Tibial nerve (tissue), 4 donors: Measurements from ENCODE around the gene METTL8. TPM values are rescaled to one million over a fixed set of nuclear protein-coding genes. Genes with fewer than 3 reads are reported as not detected.

ENCODE experiments used
- DNase-seq, 2 donors: peaks; one replicate each; pipeline ENCODE4 v3.0.0-alpha.2; 2019; ENCODE audit warnings: low spot score in 2 of 2
- H3K27ac ChIP-seq, 4 donors: fragments of 200-600 bp; sonication (generic) in 3 of 4; one replicate each; pipeline ENCODE4 v1.5.1; 2017 to 2019; ENCODE audit warnings: mild to moderate bottlenecking in 1 of 4
- H3K27me3 ChIP-seq, 2 donors: fragments of 200-600 bp; sonication (generic) in 1 of 2; one replicate each; pipeline versions ENCODE4 v1.5.1 to v1.6.0; 2017 to 2019
- H3K36me3 ChIP-seq, 3 donors: fragments of 200-600 bp; sonication (generic); one replicate each; pipeline ENCODE4 v1.5.1; 2018 to 2019
- H3K4me1 ChIP-seq, 4 donors: fragments of 200-600 bp; sonication (generic) in 3 of 4; one replicate each; pipeline ENCODE4 v1.5.1; 2017 to 2019
- H3K4me3 ChIP-seq, 4 donors: fragments of 200-600 bp; sonication (generic) in 3 of 4; one replicate each; pipeline ENCODE4 v1.5.1; 2017 to 2019; ENCODE audit warnings: mild to moderate bottlenecking in 1 of 4, moderate library complexity in 1 of 4
- H3K9me3 ChIP-seq, 4 donors: fragments of 200-600 bp; sonication (generic) in 3 of 4; one replicate each; pipeline ENCODE4 v1.5.1; 2017 to 2019
- EP300 ChIP-seq, 2 donors: sonication (generic); formaldehyde crosslinking; IDR thresholded peaks; one replicate each; pipeline ENCODE4 v1.6.1; 2017; ENCODE audit warnings: antibody characterized with exemption in 2 of 2, mild to moderate bottlenecking in 1 of 2
- POLR2A ChIP-seq, 2 donors: fragments of 450-650 bp; IDR thresholded peaks; one replicate each; pipeline ENCODE4 v1.6.1; 2017; ENCODE audit warnings: antibody characterized with exemption in 2 of 2, mild to moderate bottlenecking in 2 of 2, moderate library complexity in 2 of 2
- WGBS, 2 donors: methylation state at CpG; one replicate each; pipeline ENCODE4 v1.1.5; 2018; 5-methylcytosine and 5-hydroxymethylcytosine counted together
- total RNA-seq, 4 donors: library from RNA; depleted of rRNA; stranded (reverse); fragments of >200 nt; gene quantifications; one replicate each; pipeline ENCODE4 v1.1.0, GENCODE V29; 2016
- TF ChIP-seq, protein P1 (sequence below), 5 experiments: fragments of 200-600 bp in 3 of 5; fragments of 450-650 bp in 2 of 5; sonication (generic) in 3 of 5; IDR thresholded peaks; one replicate each; pipeline ENCODE4 v1.5.1; 2016 to 2019; ENCODE audit warnings: antibody characterized with exemption in 5 of 5, mild to moderate bottlenecking in 3 of 5, moderate library complexity in 2 of 5

METTL8 gene
- total RNA-seq, 4 donors from 2014 or later, result 13.5 to 27.9 (median 20.7) TPM

DNA sequence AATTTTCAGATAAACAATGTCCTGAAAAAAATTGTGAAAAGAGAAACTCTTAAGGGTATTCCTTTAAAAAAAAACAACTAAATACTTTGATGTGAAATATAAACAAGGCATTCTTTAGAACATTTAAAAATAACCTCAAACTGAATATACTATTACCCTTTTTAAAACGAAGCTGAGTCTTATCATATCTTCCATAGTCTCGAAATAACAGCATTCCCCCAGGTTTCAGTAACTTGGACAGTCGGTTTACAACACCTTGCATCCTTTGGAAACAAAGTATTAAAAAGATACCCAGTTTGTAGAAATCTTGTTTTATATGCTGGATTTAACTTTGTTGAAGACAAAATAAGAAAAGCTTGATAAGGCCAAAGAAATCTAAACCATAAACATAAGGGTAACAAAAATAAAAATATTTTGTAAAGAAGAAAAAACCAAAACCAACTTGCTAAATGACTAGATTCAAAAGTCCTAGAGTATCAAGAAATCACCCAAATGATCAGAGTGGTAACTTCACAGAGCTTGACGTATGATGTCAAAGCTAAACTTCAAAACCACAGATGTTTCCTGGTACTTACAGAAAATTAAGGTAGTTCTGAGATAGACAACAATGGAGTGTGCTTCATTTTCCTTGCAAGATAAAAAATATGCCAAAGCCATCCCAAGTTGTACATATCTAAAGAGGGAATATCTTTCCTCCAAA, 107.8 kb downstream of the METTL8 start:
- TF ChIP-seq, protein P1, sequence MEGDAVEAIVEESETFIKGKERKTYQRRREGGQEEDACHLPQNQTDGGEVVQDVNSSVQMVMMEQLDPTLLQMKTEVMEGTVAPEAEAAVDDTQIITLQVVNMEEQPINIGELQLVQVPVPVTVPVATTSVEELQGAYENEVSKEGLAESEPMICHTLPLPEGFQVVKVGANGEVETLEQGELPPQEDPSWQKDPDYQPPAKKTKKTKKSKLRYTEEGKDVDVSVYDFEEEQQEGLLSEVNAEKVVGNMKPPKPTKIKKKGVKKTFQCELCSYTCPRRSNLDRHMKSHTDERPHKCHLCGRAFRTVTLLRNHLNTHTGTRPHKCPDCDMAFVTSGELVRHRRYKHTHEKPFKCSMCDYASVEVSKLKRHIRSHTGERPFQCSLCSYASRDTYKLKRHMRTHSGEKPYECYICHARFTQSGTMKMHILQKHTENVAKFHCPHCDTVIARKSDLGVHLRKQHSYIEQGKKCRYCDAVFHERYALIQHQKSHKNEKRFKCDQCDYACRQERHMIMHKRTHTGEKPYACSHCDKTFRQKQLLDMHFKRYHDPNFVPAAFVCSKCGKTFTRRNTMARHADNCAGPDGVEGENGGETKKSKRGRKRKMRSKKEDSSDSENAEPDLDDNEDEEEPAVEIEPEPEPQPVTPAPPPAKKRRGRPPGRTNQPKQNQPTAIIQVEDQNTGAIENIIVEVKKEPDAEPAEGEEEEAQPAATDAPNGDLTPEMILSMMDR (IDR thresholded peaks at IDR 0.05), result no peak
- TF ChIP-seq EP300 (IDR thresholded peaks at IDR 0.05) (no peak), POLR2A (IDR thresholded peaks at IDR 0.05) (no peak)
- Histone ChIP-seq H3K36me3 (peaks cover 0 to 15% (median 0%) of the 10 kb centered on the region in 3 donors), H3K27me3 (no peaks in the 10 kb centered on the region), H3K4me1 (no peaks in the 10 kb centered on the region), H3K9me3 (no peaks in the 10 kb centered on the region), H3K27ac (no peak overlapping the region), H3K4me3 (no peak overlapping the region)
- DNase-seq, result no peak
- WGBS, 2 donors, result 90 to 93% methylated on average over 4 of the region's 4 CpGs

DNA sequence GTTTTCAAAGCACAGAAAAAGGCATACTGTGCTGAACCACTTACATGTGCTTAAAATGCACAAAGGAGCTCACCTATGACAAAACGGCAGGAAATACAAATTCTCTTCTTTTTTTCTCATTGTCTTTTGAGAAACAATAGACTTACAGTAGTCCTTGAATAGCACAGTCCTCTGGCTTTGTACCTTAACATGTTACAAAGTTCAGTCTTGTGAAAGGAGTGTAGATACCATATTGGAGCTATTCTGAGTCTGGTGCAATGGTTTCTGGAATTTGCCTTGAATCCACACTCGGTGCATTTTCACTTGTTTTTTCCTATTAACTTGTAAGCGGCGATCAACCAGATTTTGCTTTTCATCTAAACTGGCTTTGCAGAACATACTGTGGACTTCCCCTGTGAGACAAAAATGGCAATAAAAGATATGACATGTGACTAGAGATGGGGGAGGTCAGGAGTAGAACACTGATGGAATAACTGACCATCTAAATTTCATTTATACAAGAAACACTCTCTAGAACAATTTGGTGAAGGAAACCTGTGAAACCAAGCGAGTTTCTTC, 109.7 kb downstream of the METTL8 start:
- DNase-seq, result no peak
- TF ChIP-seq, protein P1 (IDR thresholded peaks at IDR 0.05), result no peak
- TF ChIP-seq EP300 (IDR thresholded peaks at IDR 0.05) (no peak), POLR2A (IDR thresholded peaks at IDR 0.05) (no peak)
- 86 to 87% methylated on average over 5 of the region's 5 CpGs for WGBS, 2 donors

DNA sequence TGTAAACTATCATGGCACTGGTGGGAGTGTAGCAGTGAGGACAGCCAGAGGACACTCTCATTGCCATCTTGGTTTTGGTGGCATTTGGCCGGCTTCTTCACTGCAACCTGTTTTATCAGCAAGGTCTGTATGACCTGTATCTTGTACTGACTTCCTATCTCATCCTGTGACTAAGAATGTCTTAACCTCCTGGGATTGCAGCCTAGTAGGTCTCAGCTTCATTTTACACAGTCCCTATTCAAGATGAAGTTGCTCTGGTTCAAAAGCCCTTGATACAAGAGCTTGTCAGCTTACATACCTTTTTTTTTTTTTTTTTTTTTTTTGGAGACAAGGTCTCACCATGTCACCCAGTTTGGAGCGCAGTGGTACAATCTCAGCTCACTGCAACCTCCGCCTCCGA, 110.9 kb downstream of the METTL8 start:
- H3K4me1 ChIP-seq, result peaks cover 0 to 17% (median 11%) of the 10 kb centered on the region in 4 donors

More for the DNA sequence above, 109.7 kb downstream of the METTL8 start:
- Histone ChIP-seq H3K27me3 (no peaks in the 10 kb centered on the region), H3K9me3 (no peaks in the 10 kb centered on the region), H3K4me3 (no peak overlapping the region), H3K27ac (no peak overlapping the region), H3K4me1 (peaks cover 0 to 5% (median 2%) of the 10 kb centered on the region in 4 donors), H3K36me3 (peaks cover 0 to 15% (median 0%) of the 10 kb centered on the region in 3 donors)

DNA sequence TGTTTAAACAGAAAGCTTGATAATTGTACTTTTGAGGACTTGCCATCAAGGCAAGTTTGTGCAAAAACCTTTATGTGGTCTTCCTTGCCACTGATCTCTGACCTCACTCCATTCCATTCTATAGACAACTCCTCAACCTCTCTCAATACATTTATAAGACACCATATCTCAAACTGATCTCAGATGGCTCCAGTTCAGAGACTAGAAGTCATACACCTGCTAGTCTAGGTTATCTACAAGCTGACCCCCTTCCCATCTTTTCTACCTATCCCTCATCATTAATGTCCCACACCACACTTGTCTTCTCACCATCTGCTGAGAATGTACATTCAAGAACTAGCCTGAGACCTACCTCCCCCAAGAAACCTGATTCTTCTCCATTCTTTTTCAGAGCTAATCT, 113.1 kb downstream of the METTL8 start:
- no peak for DNase-seq
- Histone ChIP-seq H3K4me3 (no peak overlapping the region), H3K9me3 (no peaks in the 10 kb centered on the region), H3K4me1 (peaks cover 0 to 22% (median 11%) of the 10 kb centered on the region in 4 donors), H3K27ac (no peak overlapping the region), H3K36me3 (peaks cover 0 to 15% (median 0%) of the 10 kb centered on the region in 3 donors), H3K27me3 (no peaks in the 10 kb centered on the region)
- TF ChIP-seq, protein P1 (IDR thresholded peaks at IDR 0.05), result no peak
- TF ChIP-seq EP300 (IDR thresholded peaks at IDR 0.05) (no peak), POLR2A (IDR thresholded peaks at IDR 0.05) (no peak)

More for the DNA sequence above, 110.9 kb downstream of the METTL8 start:
- no peak for DNase-seq
- H3K27ac ChIP-seq, result no peak overlapping the region
- H3K36me3 ChIP-seq, result peaks cover 0 to 15% (median 0%) of the 10 kb centered on the region in 3 donors
- no peaks in the 10 kb centered on the region for H3K9me3 ChIP-seq
- no peak overlapping the region for H3K4me3 ChIP-seq
- TF ChIP-seq, protein P1 (IDR thresholded peaks at IDR 0.05), result no peak
- TF ChIP-seq POLR2A (IDR thresholded peaks at IDR 0.05) (no peak), EP300 (IDR thresholded peaks at IDR 0.05) (no peak)
- H3K27me3 ChIP-seq, result no peaks in the 10 kb centered on the region
- WGBS, 2 donors, result 98% methylated on average over 4 of the region's 4 CpGs

DNA sequence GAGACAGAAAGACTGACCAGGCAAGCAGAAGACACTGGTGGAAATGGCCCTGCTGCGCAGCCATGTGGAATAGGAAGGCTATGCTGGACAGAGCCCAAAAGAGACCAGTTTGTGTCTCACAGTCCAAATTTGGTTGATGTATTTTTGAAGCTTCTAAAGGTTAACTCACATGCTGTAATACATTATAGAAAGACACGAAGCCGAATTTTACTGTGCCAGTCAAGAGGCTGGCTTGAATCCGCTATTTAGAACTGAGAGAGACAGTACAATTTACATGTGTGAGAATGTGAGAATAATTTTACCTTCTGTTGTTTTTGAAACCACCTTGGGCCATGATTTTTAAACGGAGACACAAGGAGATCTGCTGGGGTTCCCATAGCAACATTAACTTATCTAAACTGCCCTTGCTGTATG, 113.6 kb downstream of the METTL8 start:
- no peak overlapping the region for H3K27ac ChIP-seq
- WGBS, 2 donors, result 91 to 92% methylated on average over 5 of the region's 5 CpGs
- H3K9me3 ChIP-seq, result no peaks in the 10 kb centered on the region
- TF ChIP-seq, protein P1 (IDR thresholded peaks at IDR 0.05), result no peak
- no peak for TF ChIP-seq EP300 (IDR thresholded peaks at IDR 0.05)
- TF ChIP-seq POLR2A (IDR thresholded peaks at IDR 0.05), result no peak
- no peak for DNase-seq
- no peak overlapping the region for H3K4me3 ChIP-seq
- no peaks in the 10 kb centered on the region for H3K27me3 ChIP-seq
- peaks cover 0 to 22% (median 11%) of the 10 kb centered on the region in 4 donors for H3K4me1 ChIP-seq
- H3K36me3 ChIP-seq, result peaks cover 0 to 15% (median 0%) of the 10 kb centered on the region in 3 donors
